ENCODE data around the gene ZNF423.

Gene ZNF423

GRCh38 chr16:49603956-49604355 is 252.0 kb downstream of the ZNF423 start:
- Histone ChIP-seq H3K27me3 (replicated peaks; ENCODE audit: control insufficient read depth, insufficient read depth, low read length) (no peaks in the 10 kb centered on the region), H3K36me3 (ENCODE audit: control insufficient read depth, insufficient read depth, low read length) (no peaks in the 10 kb centered on the region), H3K4me3 (replicated peaks; ENCODE audit: low read depth, low read length) (no peak overlapping the region)
- DNase-seq (ENCODE audit: extremely low read depth, insufficient read length) = no peak
- TF ChIP-seq CTCF (IDR thresholded peaks at IDR 0.05; ENCODE audit: insufficient read depth, low read length, poor library complexity, severe bottlenecking) = no peak

- Histone ChIP-seq H3K27me3 (replicated peaks; ENCODE audit: control insufficient read depth, insufficient read depth, low read length) (no peaks in the 10 kb centered on the region), H3K4me3 (replicated peaks; ENCODE audit: low read depth, low read length) (no peak overlapping the region), H3K36me3 (ENCODE audit: control insufficient read depth, insufficient read depth, low read length) (no peaks in the 10 kb centered on the region)
- TF ChIP-seq CTCF (IDR thresholded peaks at IDR 0.05; ENCODE audit: insufficient read depth, low read length, poor library complexity, severe bottlenecking) = no peak
- no peak for DNase-seq (ENCODE audit: extremely low read depth, insufficient read length)
Measured at GRCh38 chr16:49602976-49603310, 253.0 kb downstream of the ZNF423 start.

GRCh38 chr16:49602201-49602975 is 253.5 kb downstream of the ZNF423 start:
- H3K4me3 ChIP-seq (replicated peaks; ENCODE audit: low read depth, low read length) = no peak overlapping the region
- H3K36me3 ChIP-seq (ENCODE audit: control insufficient read depth, insufficient read depth, low read length) = no peaks in the 10 kb centered on the region
- no peak for TF ChIP-seq CTCF (IDR thresholded peaks at IDR 0.05; ENCODE audit: insufficient read depth, low read length, poor library complexity, severe bottlenecking)
- no peaks in the 10 kb centered on the region for H3K27me3 ChIP-seq (replicated peaks; ENCODE audit: control insufficient read depth, insufficient read depth, low read length)
- DNase-seq (ENCODE audit: extremely low read depth, insufficient read length) = no peak

- TF ChIP-seq CTCF (IDR thresholded peaks at IDR 0.05; ENCODE audit: insufficient read depth, low read length, poor library complexity, severe bottlenecking) = no peak
- no peak for DNase-seq (ENCODE audit: extremely low read depth, insufficient read length)
- no peaks in the 10 kb centered on the region for H3K27me3 ChIP-seq (replicated peaks; ENCODE audit: control insufficient read depth, insufficient read depth, low read length)
- no peaks in the 10 kb centered on the region for H3K36me3 ChIP-seq (ENCODE audit: control insufficient read depth, insufficient read depth, low read length)
- H3K4me3 ChIP-seq (replicated peaks; ENCODE audit: low read depth, low read length) = no peak overlapping the region
Measured at GRCh38 chr16:49601576-49601975, 254.3 kb downstream of the ZNF423 start.

- no peaks in the 10 kb centered on the region for H3K27me3 ChIP-seq (replicated peaks; ENCODE audit: control insufficient read depth, insufficient read depth, low read length)
- DNase-seq (ENCODE audit: extremely low read depth, insufficient read length) = no peak
- no peak overlapping the region for H3K4me3 ChIP-seq (replicated peaks; ENCODE audit: low read depth, low read length)
- no peaks in the 10 kb centered on the region for H3K36me3 ChIP-seq (ENCODE audit: control insufficient read depth, insufficient read depth, low read length)
- TF ChIP-seq CTCF (IDR thresholded peaks at IDR 0.05; ENCODE audit: insufficient read depth, low read length, poor library complexity, severe bottlenecking) = no peak
Measured at GRCh38 chr16:49600976-49601375, 254.9 kb downstream of the ZNF423 start.

GRCh38 chr16:49600536-49600935 is 255.4 kb downstream of the ZNF423 start:
- TF ChIP-seq CTCF (IDR thresholded peaks at IDR 0.05; ENCODE audit: insufficient read depth, low read length, poor library complexity, severe bottlenecking) = no peak
- no peaks in the 10 kb centered on the region for H3K27me3 ChIP-seq (replicated peaks; ENCODE audit: control insufficient read depth, insufficient read depth, low read length)
- no peaks in the 10 kb centered on the region for H3K36me3 ChIP-seq (ENCODE audit: control insufficient read depth, insufficient read depth, low read length)
- DNase-seq (ENCODE audit: extremely low read depth, insufficient read length) = no peak
- H3K4me3 ChIP-seq (replicated peaks; ENCODE audit: low read depth, low read length) = no peak overlapping the region
